Sigmoid colon (tissue), 7 donors: ENCODE data around the gene THAP5. TPM values are rescaled to one million over a fixed set of nuclear protein-coding genes. Genes with fewer than 3 reads are reported as not detected.

Source experiments
- DNase-seq: peaks from one replicate; pipeline ENCODE4 v3.0.0-alpha.2; 2019
- H3K27ac ChIP-seq, 4 donors: fragments of 200-600 bp; sonication (generic); one replicate each; pipeline ENCODE4 v1.5.1; 2016 to 2019; ENCODE audit warnings: mild to moderate bottlenecking in 1 of 4
- H3K27me3 ChIP-seq, 3 donors: fragments of 200-600 bp; sonication (generic); one replicate each; pipeline ENCODE4 v1.5.1; 2019; ENCODE audit warnings: mild to moderate bottlenecking in 1 of 3
- H3K36me3 ChIP-seq, 4 donors: fragments of 200-600 bp; sonication (generic); one replicate each; pipeline ENCODE4 v1.5.1; 2016 to 2019
- H3K4me1 ChIP-seq, 4 donors: fragments of 200-600 bp; sonication (generic); one replicate each; pipeline ENCODE4 v1.5.1; 2017 to 2019
- H3K4me3 ChIP-seq, 4 donors: fragments of 200-600 bp; sonication (generic); one replicate each; pipeline ENCODE4 v1.5.1; 2017 to 2019; ENCODE audit warnings: mild to moderate bottlenecking in 2 of 4, moderate library complexity in 1 of 4
- H3K9me3 ChIP-seq, 4 donors: fragments of 200-600 bp in 3 of 4; sonication (generic) in 3 of 4; one replicate each; pipeline versions ENCODE4 v1.5.1 to v1.6.1; 2013 to 2019
- EP300 ChIP-seq, 4 donors: sonication (generic); formaldehyde crosslinking; IDR thresholded peaks; one replicate each; pipeline ENCODE4 v1.6.1; 2017; ENCODE audit warnings: antibody characterized with exemption in 4 of 4
- POLR2A ChIP-seq, 2 donors: fragments of 450-650 bp; IDR thresholded peaks; one replicate each; pipeline ENCODE4 v1.6.1; 2016; ENCODE audit warnings: antibody characterized with exemption in 2 of 2, mild to moderate bottlenecking in 2 of 2, moderate library complexity in 2 of 2
- POLR2AphosphoS5 ChIP-seq, 4 donors: sonication (generic); formaldehyde crosslinking; IDR thresholded peaks; one replicate each; pipeline ENCODE4 v1.6.1; 2017; ENCODE audit warnings: antibody characterized with exemption in 4 of 4
- WGBS, 2 donors: extraction: QIAGEN DNeasy Blood & Tissue Kit; methylation state at CpG; one replicate each; pipeline ENCODE4 v1.1.7; 2013; 5-methylcytosine and 5-hydroxymethylcytosine counted together
- intact Hi-C: fragments of 100-400 bp; cut with DNase I; formaldehyde crosslinking; loops from one replicate; pipeline ENCODE4 v1.15.1; 2023
- polyA plus RNA-seq, 3 donors: library from polyadenylated mRNA; stranded (reverse); fragments of 200-250 nt; gene quantifications; one replicate each; pipeline ENCODE4 v1.2.3, GENCODE V29; 2013
- total RNA-seq, 4 donors: library from RNA; depleted of rRNA; stranded (reverse); fragments of >200 nt; gene quantifications; one replicate each; pipeline ENCODE4 v1.1.0, GENCODE V29; 2016
- TF ChIP-seq, protein P1 (sequence below), 4 experiments: fragments of 450-650 bp in 3 of 4; fragments of 200-600 bp in 1 of 4; IDR thresholded peaks; one replicate each; pipeline ENCODE4 v1.5.1; 2016 to 2019; ENCODE audit warnings: antibody characterized with exemption in 4 of 4, mild to moderate bottlenecking in 3 of 4, moderate library complexity in 2 of 4
- donor health status: healthy with polysubstance abuse.
- donor health status: Bipolar disorder and iron deficiency.
- donor health status: healthy.

The THAP5 gene
- total and polyA plus RNA-seq, 7 donors: 9.6 to 37.1 (median 28.5) TPM

DNA sequence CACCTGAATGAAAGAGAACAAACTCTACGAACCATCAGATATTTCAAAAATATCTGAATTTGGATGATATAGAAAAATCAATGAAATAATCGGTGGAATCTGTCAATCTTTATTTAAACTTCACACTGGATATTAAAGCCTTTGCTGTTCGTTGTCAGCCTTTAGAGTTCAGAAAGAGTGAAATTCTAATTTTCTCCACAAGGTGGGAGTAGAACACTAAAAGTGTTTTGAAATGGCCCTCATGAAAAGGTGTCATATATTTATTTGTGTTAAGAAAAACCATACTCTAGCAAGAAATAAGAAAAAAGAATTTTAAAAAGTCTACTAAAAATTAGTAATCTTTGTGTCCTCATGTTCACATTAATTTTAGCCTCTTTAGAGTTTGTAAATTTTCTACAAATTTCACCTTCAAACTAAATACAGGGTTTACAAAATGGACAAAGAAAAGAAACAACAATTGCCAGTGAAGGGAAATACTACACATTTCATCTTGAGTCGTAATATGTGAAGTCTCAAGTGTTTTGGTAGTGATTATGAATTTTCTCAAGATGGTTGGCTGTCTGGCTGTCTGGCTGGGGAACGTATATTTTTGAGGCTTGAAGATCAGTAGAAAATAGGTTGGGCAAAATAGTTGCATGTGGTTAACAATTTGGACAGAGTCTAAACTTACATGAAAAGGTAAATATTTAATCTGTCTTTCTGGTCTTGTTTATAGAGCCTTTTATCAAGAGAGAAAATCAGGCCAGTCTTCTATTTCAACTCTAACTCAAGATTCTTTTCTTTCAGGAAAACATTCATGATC lies 43.8 kb upstream of the THAP5 start:
- intact Hi-C loops: loop anchor here (5.0 kb wide), 1 partner anchor 1039 kb away; no protein-coding TSS in a partner anchor
- H3K36me3 ChIP-seq: no peaks in the 10 kb centered on the region
- TF ChIP-seq, protein P1, sequence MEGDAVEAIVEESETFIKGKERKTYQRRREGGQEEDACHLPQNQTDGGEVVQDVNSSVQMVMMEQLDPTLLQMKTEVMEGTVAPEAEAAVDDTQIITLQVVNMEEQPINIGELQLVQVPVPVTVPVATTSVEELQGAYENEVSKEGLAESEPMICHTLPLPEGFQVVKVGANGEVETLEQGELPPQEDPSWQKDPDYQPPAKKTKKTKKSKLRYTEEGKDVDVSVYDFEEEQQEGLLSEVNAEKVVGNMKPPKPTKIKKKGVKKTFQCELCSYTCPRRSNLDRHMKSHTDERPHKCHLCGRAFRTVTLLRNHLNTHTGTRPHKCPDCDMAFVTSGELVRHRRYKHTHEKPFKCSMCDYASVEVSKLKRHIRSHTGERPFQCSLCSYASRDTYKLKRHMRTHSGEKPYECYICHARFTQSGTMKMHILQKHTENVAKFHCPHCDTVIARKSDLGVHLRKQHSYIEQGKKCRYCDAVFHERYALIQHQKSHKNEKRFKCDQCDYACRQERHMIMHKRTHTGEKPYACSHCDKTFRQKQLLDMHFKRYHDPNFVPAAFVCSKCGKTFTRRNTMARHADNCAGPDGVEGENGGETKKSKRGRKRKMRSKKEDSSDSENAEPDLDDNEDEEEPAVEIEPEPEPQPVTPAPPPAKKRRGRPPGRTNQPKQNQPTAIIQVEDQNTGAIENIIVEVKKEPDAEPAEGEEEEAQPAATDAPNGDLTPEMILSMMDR (IDR thresholded peaks at IDR 0.05): peak; percentile 27 to 73 (median 51)
- TF ChIP-seq POLR2A (IDR thresholded peaks at IDR 0.05) (no peak), EP300 (IDR thresholded peaks at IDR 0.05) (no peak), POLR2AphosphoS5 (IDR thresholded peaks at IDR 0.05) (no peak)
- no peak overlapping the region for H3K27ac ChIP-seq
- H3K4me1 ChIP-seq: no peaks in the 10 kb centered on the region
- H3K4me3 ChIP-seq: no peak overlapping the region
- DNase-seq: no peak
- H3K27me3 ChIP-seq: no peaks in the 10 kb centered on the region
- no peaks in the 10 kb centered on the region for H3K9me3 ChIP-seq
- 18 to 26% methylated on average over 5 of the region's 5 CpGs for WGBS, 2 donors

DNA sequence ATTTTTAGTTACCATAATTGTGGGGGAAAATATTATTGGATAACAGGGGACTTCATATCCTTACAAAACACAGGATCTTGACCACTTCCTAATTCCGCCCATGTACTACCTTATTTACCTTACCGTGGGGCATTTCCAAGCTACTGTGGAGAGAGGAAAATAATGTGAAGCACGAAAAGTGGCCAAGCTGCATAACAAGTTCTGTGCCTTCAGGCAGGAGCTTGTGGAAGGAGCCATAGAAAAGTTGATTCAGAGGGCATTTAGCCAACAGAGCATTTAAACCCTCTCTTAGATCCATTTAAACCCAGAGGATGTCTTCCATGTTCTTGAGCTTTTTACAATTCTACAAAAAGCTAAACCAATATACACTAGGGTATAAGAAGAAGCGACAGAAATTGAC lies 41.8 kb upstream of the THAP5 start:
- intact Hi-C loops: loop anchor here (5.0 kb wide), 1 partner anchor 1041 kb away; no protein-coding TSS in a partner anchor
- no peaks in the 10 kb centered on the region for H3K9me3 ChIP-seq

DNA sequence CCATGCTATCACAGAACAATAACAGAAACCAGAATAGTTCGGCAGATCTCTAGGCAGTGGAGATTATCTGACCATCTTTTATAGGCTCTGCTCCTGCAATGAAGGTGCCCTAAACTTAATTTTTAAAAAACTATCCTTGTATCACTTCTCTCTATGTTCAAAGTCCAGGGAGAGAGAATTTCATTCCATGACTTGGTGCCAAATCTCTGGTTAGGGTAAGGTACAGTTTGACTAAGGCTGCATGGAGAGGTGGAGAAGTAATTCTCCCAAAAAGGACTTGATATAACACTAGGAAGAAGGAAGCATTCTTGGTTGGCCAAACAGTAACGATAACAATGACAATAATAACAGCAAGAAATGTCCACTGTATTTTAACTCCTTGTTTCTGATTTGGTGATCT lies 40.1 kb upstream of the THAP5 start:
- TF ChIP-seq, protein P1 (IDR thresholded peaks at IDR 0.05): no peak
- TF ChIP-seq POLR2A (IDR thresholded peaks at IDR 0.05): no peak
- no peak for TF ChIP-seq EP300 (IDR thresholded peaks at IDR 0.05)
- TF ChIP-seq POLR2AphosphoS5 (IDR thresholded peaks at IDR 0.05): no peak
- H3K27ac ChIP-seq: no peak overlapping the region
- no peaks in the 10 kb centered on the region for H3K9me3 ChIP-seq
- H3K4me1 ChIP-seq: no peaks in the 10 kb centered on the region
- no peak for DNase-seq
- H3K4me3 ChIP-seq: no peak overlapping the region
- intact Hi-C loops: loop anchor here (5.0 kb wide), 1 partner anchor 1043 kb away; no protein-coding TSS in a partner anchor
- no peaks in the 10 kb centered on the region for H3K36me3 ChIP-seq
- 19 to 73% methylated on average over 2 of the region's 2 CpGs for WGBS, 2 donors
- H3K27me3 ChIP-seq: no peaks in the 10 kb centered on the region

More for the DNA sequence above, 41.8 kb upstream of the THAP5 start:
- no peak overlapping the region for H3K4me3 ChIP-seq
- 64 to 75% methylated on average over 4 of the region's 4 CpGs for WGBS, 2 donors
- no peaks in the 10 kb centered on the region for H3K36me3 ChIP-seq
- H3K27me3 ChIP-seq: no peaks in the 10 kb centered on the region
- TF ChIP-seq POLR2A (IDR thresholded peaks at IDR 0.05) (no peak), POLR2AphosphoS5 (IDR thresholded peaks at IDR 0.05) (no peak), EP300 (IDR thresholded peaks at IDR 0.05) (no peak)
- TF ChIP-seq, protein P1 (IDR thresholded peaks at IDR 0.05): no peak
- no peak overlapping the region for H3K27ac ChIP-seq
- DNase-seq: no peak
- no peaks in the 10 kb centered on the region for H3K4me1 ChIP-seq

DNA sequence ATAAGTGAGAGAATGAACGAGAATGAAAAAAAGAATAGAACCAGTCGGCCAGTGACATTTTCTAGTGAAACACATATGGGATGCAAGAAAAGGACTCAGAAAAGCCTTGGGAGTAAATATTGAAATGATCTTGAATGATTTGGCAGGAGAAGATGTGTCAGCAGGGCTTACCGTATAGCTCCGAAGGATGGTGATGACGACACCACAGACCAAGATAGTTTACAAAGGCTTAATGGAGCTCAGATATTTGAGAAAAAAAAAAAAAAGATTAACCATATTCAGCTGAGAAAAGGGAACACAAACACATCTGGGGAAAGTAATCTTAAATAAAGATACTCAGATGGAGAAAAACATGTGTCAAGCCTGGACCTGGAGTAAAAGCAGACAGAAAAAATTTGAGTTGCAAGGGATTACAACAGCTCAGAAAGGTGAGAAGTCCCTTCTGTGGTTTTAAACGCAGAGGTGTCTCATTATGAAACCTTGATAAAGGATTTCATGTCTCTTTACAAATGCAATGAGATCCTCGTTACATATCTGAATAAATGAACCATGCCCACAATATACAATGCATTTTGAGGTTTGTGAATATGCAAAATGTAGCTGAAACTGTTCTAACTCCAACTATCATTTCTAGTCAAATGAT lies 36.2 kb upstream of the THAP5 start:
- Histone ChIP-seq H3K4me1 (no peaks in the 10 kb centered on the region), H3K27ac (no peak overlapping the region), H3K4me3 (no peak overlapping the region), H3K36me3 (no peaks in the 10 kb centered on the region), H3K9me3 (no peaks in the 10 kb centered on the region), H3K27me3 (no peaks in the 10 kb centered on the region)
- intact Hi-C loops: no loop called here
- no peak for DNase-seq
- TF ChIP-seq POLR2AphosphoS5 (IDR thresholded peaks at IDR 0.05): no peak
- no peak for TF ChIP-seq EP300 (IDR thresholded peaks at IDR 0.05)
- TF ChIP-seq POLR2A (IDR thresholded peaks at IDR 0.05): no peak
- TF ChIP-seq, protein P1 (IDR thresholded peaks at IDR 0.05): no peak
- WGBS, 2 donors: 72 to 78% methylated on average over 7 of the region's 7 CpGs
